ENCODE data around the gene ABCC5.

The ABCC5 gene

GRCh38 chr3:183920416-183920815, 97.3 kb downstream of the ABCC5 start:
- no peak for DNase-seq

DNA sequence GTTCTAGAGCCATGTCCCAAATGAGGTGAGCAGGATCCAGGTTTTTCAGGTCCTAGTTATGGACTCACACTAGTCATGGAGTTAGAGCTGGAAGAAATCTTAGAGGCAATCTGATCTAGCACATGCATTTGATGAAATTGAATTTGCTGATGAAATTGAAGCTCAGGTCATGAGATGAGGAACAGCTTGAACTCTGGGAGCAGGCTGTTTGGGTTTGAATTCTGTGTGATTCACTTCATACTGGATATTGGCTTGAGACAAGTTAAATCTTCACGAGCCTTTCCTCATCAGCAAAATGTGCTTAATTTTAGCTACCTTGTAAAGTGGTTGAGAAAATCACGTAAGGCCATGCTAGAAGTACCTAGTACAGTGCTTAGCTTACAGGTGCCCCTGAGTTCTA, 99.5 kb downstream of the ABCC5 start:
- no peak for DNase-seq

DNA sequence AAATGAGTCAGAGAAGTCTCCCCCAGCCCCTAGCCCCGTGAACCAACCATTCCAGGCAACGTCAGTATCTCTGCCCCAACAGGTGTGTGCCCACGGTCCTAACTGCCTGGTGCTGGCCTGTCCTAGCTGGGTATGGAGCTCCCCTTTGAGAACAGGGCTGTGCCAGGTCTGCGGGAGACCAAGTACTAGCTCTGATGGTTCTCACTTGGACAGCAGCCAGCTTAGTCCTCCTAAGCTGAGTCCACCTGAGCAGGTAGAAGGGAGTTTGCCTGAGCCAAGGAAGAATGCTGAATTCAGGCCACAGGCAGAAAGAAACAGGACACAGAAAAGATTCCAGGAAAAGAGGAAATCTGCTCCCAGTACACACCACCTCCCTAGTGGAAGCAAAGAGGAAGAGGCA, 99.9 kb downstream of the ABCC5 start:
- DNase-seq: no peak

DNA sequence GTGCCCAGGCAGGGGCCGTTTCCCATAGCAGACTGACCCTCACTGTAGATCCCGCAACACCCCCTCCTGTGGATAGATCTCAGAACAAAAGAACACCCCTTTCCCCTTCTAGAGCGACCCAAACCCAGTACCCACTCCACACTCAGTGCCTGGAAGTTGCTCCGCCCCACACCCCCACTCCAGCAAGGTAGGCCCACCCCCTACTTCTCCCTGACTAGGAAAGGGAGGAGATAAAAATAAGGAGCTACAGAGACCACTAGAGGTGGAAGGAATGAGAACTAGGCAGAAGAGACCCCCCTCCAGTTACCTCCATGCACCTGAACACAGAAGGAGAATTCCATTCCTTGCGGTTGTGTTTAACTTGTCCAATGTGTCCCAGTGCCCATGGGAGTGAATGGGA, 102.8 kb downstream of the ABCC5 start:
- no peak for DNase-seq

- no peak for DNase-seq
Observed at GRCh38 chr3:183913580-183913920, 104.1 kb downstream of the ABCC5 start.

GRCh38 chr3:183912895-183913579, 104.6 kb downstream of the ABCC5 start:
- DNase-seq: no peak

- DNase-seq: no peak
Observed at GRCh38 chr3:183911763-183912506, 105.7 kb downstream of the ABCC5 start.

- no peak for DNase-seq
Observed at GRCh38 chr3:183911087-183911486, 106.6 kb downstream of the ABCC5 start.

GRCh38 chr3:183909030-183909600, 108.6 kb downstream of the ABCC5 start:
- no peak for DNase-seq

DNA sequence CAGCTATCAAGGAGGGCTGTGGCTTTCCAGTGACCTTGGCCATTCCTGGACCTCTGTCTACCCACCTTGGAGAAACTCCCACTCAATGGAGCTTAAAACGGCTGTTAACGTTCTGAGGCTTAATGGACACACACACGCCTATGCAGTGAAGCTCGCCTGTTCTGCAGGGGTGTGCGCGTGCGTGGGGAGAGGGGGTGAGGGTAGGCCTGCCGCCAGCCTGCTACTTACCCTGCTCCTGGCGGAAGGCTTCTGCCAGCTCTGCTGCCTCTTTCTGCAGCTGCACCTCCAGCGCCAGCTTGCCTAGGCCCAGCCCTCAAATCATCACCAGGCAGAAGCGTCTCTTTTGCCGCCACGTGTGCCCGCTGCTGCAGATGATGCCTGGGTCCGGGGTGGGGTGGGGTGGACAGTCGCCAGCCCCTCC, 109.8 kb downstream of the ABCC5 start:
- peak in 1 of 2 experiments; percentile 14 for DNase-seq

DNA sequence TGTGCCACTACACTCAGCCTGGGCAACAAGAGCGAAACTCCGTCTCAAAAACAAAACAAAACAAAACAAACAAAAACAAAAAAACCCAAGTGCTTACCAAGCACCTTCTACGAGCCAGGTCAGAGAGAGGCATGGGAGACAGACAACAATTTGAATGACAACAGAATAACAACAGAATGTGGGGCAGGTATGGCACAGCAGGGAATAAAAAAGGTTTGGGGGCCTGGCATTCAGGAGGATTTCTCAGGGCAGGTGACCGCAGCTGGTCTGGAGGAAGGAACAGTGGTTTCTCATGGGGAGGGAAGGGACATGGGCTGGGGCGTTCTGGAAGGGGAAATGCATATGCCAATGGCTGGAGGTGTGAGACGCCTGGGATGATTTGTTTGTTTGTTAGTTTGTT, 110.5 kb downstream of the ABCC5 start:
- DNase-seq: no peak

GRCh38 chr3:183906234-183906921, 111.3 kb downstream of the ABCC5 start:
- no peak for DNase-seq

GRCh38 chr3:183904833-183905780, 112.6 kb downstream of the ABCC5 start:
- no peak for DNase-seq

DNA sequence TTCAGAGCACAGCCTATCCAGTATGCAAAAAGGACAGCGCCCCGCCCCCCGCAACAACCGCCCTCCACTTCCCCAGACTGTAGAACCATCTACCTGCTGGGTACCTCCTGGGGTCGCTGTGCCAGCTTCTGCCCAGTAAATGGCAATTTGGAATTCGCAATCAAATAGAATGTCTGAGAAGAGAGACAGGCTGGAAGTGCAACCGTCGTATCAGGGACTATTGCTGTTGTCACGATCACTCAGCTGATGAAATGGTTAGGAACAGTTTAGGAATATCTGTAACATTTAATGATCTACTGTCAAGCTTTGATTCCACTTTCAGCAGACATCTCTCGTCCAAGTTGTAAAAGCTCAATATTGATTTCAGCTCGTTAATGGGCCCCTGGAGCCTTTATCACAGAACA, 119.7 kb downstream of the ABCC5 start:
- peak; percentile 54 to 85 for DNase-seq

DNA sequence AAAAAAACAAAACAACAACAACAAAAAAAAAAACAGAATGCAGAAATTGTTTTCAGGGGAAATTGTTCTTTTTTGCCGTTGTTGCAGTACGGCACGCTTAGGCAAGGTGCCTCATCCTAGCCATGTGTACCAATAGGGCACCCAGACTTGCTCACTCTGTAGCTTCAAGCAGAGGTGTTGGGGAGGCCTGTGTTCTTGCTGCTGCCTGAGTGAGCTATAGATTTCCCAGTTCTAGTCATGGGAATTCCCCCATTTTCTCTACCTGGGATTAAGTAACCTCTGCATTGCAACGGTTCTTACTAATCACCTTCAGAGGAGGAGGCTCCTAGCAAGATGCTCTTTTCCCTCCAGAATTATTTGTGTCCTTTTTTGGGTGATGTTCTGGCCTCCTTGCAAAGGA, 120.1 kb downstream of the ABCC5 start:
- DNase-seq: no peak

GRCh38 chr3:183896610-183897009, 121.1 kb downstream of the ABCC5 start:
- DNase-seq: no peak

GRCh38 chr3:183896184-183896583, 121.5 kb downstream of the ABCC5 start:
- no peak for DNase-seq

DNA sequence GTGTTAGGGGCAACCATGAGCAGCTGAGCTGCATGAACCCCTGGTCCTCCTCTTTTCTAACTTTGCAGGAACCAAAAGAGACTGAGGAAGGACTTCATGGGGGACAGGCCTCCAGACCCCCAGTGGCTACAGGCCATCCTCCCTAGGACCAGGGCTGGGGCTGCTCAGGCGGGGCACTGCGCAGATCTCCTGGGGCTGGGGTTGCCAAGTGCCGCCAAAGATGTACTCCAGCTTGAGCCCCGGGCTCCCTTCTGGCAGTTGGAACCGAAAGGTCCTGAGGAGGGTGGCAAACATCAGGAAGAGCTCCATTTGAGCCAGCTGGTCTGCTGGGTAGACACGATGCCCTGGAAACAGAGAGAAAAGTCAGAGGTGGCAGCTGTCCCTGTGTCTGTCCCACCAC, 121.9 kb downstream of the ABCC5 start:
- no peak for DNase-seq

GRCh38 chr3:183895296-183895695, 122.4 kb downstream of the ABCC5 start:
- DNase-seq: peak; percentile 25 to 64

DNA sequence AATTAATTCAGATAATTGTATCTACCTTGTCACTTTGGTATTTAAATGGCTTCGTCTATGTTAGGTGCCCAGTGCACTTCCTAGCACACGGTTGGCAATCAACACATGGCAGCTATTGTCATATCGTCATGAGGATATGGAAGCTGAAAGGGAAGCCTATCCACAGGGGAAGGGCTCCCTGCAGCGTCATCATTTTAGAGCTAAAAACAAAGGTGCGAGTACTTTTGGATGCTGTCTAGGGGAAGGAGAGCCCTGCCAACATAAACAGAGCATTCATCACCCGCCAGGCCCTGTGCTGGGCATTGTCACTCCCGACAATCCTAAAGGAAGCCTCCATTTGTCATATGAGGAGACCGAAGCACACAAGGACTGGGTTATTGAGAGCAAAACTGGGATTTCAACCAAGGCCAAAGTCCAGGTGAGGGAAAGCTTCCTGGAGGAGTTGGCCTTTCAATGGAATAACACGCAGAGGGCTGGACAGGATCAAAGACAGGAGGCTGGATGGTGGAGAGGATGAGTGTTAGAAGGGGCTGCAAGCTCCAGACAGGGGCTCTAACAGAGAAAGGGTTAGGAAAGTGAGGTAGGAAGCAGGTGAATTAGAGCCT, 125.0 kb downstream of the ABCC5 start:
- DNase-seq: no peak

- DNase-seq: no peak
Observed at GRCh38 chr3:183885766-183886165, 131.9 kb downstream of the ABCC5 start.

All from NCI-H526 (cell line).